ENCODE measurements around the gene ECPAS. TPM values are rescaled to one million over a fixed set of nuclear protein-coding genes. Genes with fewer than 3 reads are reported as not detected.
"Not testable (repeated sequence)": the region's sequence is repeated elsewhere in the genome, so short reads cannot be mapped to it uniquely, and the experiment has no call there.

Gene ECPAS
- total RNA-seq, 1 donor from 2014 or later, result 74.5 TPM

- DNase-seq (ENCODE audit: low spot score), result no peak
Observed at GRCh38 chr9:111467778-111468367, 16.3 kb downstream of the ECPAS start.

GRCh38 chr9:111463048-111463447, 21.1 kb downstream of the ECPAS start:
- no peak for DNase-seq (ENCODE audit: low spot score)

- no peak for DNase-seq (ENCODE audit: low spot score)
Observed at GRCh38 chr9:111458139-111459009, 25.8 kb downstream of the ECPAS start.

- DNase-seq (ENCODE audit: low spot score), result no peak
Observed at GRCh38 chr9:111456529-111456928, 27.7 kb downstream of the ECPAS start.

DNA sequence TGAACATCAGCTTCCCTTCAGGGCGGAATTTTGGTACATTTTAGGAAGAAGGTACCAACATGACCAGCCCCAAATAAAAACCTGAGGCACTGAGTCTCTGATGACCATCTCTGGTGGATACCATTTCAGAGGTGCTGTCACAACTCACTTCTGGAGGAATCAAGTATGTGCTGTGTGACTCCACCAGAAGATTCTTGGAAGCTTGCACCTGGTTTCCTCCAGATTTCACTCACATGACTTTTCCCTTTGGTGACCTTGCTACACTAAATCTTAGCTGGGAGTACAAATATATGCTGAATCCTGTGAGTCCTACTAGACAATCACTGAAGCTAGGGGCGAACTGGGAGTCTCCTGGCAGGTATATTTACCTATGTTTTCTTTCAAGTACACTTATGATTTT, 28.5 kb downstream of the ECPAS start:
- no peak for DNase-seq (ENCODE audit: low spot score)

DNA sequence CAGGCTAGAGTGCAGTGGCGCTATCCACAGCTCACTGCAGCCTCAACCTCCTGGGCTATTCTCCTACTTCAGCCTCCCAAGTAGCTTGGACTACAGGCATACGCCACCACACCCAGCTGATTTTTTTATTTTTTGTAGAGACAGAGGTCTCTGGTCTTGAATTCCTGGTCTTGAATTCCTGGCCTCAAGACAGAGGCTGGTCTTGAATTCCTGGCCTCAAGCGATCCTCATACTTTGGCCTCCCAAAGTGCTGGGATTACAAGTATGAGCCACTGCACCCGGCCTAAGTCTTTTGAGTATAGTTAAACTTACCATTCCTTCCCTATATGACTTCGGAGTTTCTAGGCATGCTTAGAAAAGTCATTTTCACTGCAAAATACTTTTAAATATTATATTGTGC, 29.4 kb downstream of the ECPAS start:
- no peak for DNase-seq (ENCODE audit: low spot score)

- DNase-seq (ENCODE audit: low spot score), result no peak
Observed at GRCh38 chr9:111451570-111451969, 32.6 kb downstream of the ECPAS start.

DNA sequence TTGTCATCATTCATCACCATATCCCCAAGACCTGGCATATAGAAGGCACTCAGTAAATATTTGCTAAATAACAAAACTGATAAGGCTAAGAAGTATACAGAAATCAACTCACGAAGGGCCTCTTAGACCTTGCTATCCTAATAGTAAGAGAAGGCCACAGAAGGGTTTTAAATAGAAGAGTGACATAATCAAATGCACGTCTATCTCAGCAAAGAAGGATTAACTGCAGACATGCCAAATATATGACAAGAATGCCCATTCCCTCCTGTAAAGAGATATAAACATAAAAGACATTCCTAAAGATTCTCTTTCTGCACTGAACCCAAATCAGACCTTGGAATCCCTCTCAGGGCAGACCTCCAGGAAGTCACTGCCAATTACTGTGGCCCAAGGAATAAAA, 34.1 kb downstream of the ECPAS start:
- DNase-seq (ENCODE audit: low spot score), result no peak

GRCh38 chr9:111449705-111450104, 34.5 kb downstream of the ECPAS start:
- no peak for DNase-seq (ENCODE audit: low spot score)

GRCh38 chr9:111445799-111446198, 38.4 kb downstream of the ECPAS start:
- not testable (repeated sequence) for DNase-seq (ENCODE audit: low spot score)

- no peak for DNase-seq (ENCODE audit: low spot score)
Observed at GRCh38 chr9:111443454-111443853, 40.7 kb downstream of the ECPAS start.

GRCh38 chr9:111442360-111443027, 41.7 kb downstream of the ECPAS start:
- DNase-seq (ENCODE audit: low spot score), result no peak

DNA sequence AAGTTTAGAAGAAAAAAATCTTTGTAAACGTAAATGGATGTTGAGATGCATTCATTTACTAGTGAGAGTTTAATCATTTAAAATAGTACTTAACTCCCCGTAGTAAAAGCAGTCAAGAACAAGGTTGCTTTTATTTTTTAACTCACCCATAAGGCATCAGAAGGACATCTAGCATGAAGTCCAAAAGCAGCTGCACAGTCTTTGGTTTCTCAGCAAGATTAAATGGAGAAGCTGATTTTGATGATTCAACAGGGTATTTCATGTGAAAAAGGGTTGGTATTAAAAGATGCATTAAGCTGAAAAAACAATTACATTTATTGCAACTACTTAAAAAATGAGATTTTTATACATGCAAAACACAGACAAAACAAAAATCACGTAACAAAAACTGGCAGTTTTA, 44.0 kb downstream of the ECPAS start:
- DNase-seq (ENCODE audit: low spot score), result no peak

- DNase-seq (ENCODE audit: low spot score), result no peak
Observed at GRCh38 chr9:111438541-111439235, 45.5 kb downstream of the ECPAS start.

- no peak for DNase-seq (ENCODE audit: low spot score)
Observed at GRCh38 chr9:111436571-111436970, 47.6 kb downstream of the ECPAS start.

GRCh38 chr9:111433082-111433481, 51.1 kb downstream of the ECPAS start:
- no peak for DNase-seq (ENCODE audit: low spot score)

GRCh38 chr9:111431684-111432083, 52.5 kb downstream of the ECPAS start:
- DNase-seq (ENCODE audit: low spot score), result no peak

DNA sequence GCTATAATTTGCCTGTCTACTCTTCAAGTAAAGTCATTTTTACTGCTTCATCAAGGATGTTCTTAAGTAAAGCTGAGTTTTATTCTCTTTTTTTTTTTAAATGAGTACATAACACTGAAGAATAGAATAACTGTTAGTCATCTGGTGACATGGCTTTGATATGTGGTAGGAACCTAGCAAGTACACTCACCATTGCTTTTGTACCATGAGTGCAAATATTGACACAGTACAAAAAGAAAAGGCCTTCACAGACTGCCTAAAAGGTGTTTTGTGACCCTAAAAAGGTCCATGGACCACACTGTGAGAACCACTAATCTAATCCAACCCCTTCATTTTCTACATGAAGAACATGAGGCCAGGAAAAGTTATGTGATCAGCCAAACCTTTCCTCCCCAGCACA, 55.0 kb downstream of the ECPAS start:
- DNase-seq (ENCODE audit: low spot score), result no peak

DNA sequence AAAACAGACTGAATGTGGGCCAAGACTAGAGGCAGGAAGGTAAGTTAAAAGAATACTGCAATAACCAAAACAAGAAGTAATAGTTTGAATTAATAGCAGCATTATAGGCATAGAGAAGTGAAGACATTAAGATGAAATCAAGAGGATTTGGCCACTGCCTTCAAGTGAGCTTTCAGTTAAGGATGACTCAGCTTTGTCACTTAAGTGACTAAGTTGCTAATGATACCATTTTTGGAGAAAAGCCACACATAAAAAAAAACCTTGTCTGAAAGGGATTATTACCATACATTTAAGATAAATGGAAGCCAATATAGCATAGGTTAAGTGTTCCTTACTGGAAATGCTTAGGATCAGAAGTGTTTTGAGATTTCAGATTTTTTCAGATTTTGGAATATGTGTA, 57.0 kb downstream of the ECPAS start:
- no peak for DNase-seq (ENCODE audit: low spot score)

DNA sequence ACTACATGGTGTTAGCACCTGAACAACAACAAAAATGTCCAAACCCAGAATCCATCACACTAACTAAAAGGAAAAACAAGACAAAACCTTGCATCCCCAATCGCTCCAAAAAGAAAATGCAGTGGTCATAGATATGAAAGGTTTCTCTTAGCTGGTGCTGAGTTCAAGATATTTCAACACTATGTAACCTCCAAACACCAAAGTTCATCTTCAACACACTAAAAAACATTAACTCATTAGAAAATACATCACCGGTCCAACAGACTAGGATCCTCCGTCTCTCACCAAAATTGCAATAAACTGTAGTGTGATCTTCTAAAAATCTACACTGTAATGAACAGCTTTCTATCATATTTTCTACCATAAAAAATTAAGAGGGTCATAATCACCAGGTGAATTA, 60.8 kb downstream of the ECPAS start:
- no peak for DNase-seq (ENCODE audit: low spot score)

- DNase-seq (ENCODE audit: low spot score), result no peak
Observed at GRCh38 chr9:111414406-111414805, 69.8 kb downstream of the ECPAS start.

- DNase-seq (ENCODE audit: low spot score), result no peak
Observed at GRCh38 chr9:111413996-111414395, 70.2 kb downstream of the ECPAS start.
